PC-3 (cell line): ENCODE results near the gene BRAT1. TPM values are rescaled to one million over a fixed set of nuclear protein-coding genes. Genes with fewer than 3 reads are reported as not detected.

Experiments
- ATAC-seq: fragments of 200-7000 bp; cut with Tn5 transposase; 2 replicates; pipeline ENCODE4 v1.9.1; 2020; ENCODE audit warnings: mild to moderate bottlenecking, moderate library complexity
- BruUV-seq: library from RNA; stranded (reverse); fragments of 400-500 nt; replicated peaks from 2 replicates; lab custom pipeline; 2021; lab: Mats Ljungman, UMichigan
- CTCF ChIA-PET: fragments of 300-600 bp; sonication (Branson Sonifier 250); formaldehyde crosslinking; loops from one replicate; lab custom pipeline; 2022; ENCODE audit warnings: antibody characterized with exemption; lab: Charles Lee
- POLR2A ChIA-PET: fragments of 300-600 bp; sonication (Branson Sonifier 250); formaldehyde crosslinking; loops from one replicate; lab custom pipeline; 2022; ENCODE audit warnings: antibody characterized with exemption; ENCODE audit not compliant: unreplicated experiment; lab: Charles Lee
- DNase-seq: peaks from one replicate; pipeline ENCODE4 v3.0.0-alpha.2; 2015
- H2AFZ ChIP-seq: fragments of 300-600 bp; sonication (generic); 2 replicates; pipeline ENCODE4 v1.6.0; 2016; ENCODE audit warnings: antibody characterized with exemption, low read length
- H3F3A ChIP-seq: fragments of 300-600 bp; sonication (generic); one replicate; pipeline ENCODE4 v1.6.0; 2017; ENCODE audit warnings: antibody characterized with exemption, low read length, control low read depth, mild to moderate bottlenecking; ENCODE audit not compliant: unreplicated experiment
- H3K27ac ChIP-seq: fragments of 300-600 bp; sonication (generic); 2 replicates; pipeline ENCODE4 v1.5.1; 2016; ENCODE audit warnings: mild to moderate bottlenecking, low read length
- H3K27me3 ChIP-seq: fragments of 300-600 bp; sonication (generic); 2 replicates; pipeline ENCODE4 v1.6.1; 2016; ENCODE audit warnings: low read length, mixed read lengths
- H3K36me3 ChIP-seq: fragments of 300-600 bp; sonication (generic); 2 replicates; pipeline ENCODE4 v1.6.1; 2016; ENCODE audit warnings: low read depth, mixed run types, low read length, mixed read lengths
- H3K4me1 ChIP-seq: fragments of 300-600 bp; sonication (generic); 2 replicates; pipeline ENCODE4 v1.5.1; 2016; ENCODE audit warnings: low read length; ENCODE audit not compliant: insufficient read depth
- H3K4me2 ChIP-seq: fragments of 300-600 bp; sonication (generic); 2 replicates; pipeline ENCODE4 v1.6.0; 2016; ENCODE audit warnings: low read length
- H3K4me3 ChIP-seq: fragments of 300-600 bp; sonication (generic); 2 replicates; pipeline ENCODE4 v1.5.1; 2016; ENCODE audit warnings: mild to moderate bottlenecking, low read length, mixed read lengths
- H3K79me2 ChIP-seq: fragments of 300-600 bp; sonication (generic); 2 replicates; pipeline ENCODE4 v1.6.1; 2017; ENCODE audit warnings: low read length, mixed read lengths
- H3K9ac ChIP-seq: fragments of 300-600 bp; sonication (generic); 2 replicates; pipeline ENCODE4 v1.6.0; 2016; ENCODE audit warnings: mild to moderate bottlenecking, low read length
- H3K9me2 ChIP-seq: fragments of 300-600 bp; sonication (generic); replicated peaks from 2 replicates; pipeline ENCODE4 v1.6.1; 2016; ENCODE audit warnings: mixed run types, low read length, mixed read lengths
- H3K9me3 ChIP-seq: fragments of 300-600 bp; sonication (generic); 2 replicates; pipeline ENCODE4 v1.6.1; 2016; ENCODE audit warnings: low read length, mixed read lengths
- H4K20me1 ChIP-seq: fragments of 300-600 bp; sonication (generic); 2 replicates; pipeline ENCODE4 v1.6.1; 2016; ENCODE audit warnings: low read length, mixed read lengths
- CTCF ChIP-seq: fragments of 300-600 bp; sonication (generic); conservative IDR thresholded peaks from 2 replicates; pipeline ENCODE4 v1.5.1; 2017; ENCODE audit warnings: antibody characterized with exemption, low read depth, mild to moderate bottlenecking, low read length
- EZH2 ChIP-seq: fragments of 300-600 bp; sonication (generic); IDR thresholded peaks from one replicate; pipeline ENCODE4 v1.6.1; 2017; ENCODE audit warnings: antibody characterized with exemption, mild to moderate bottlenecking, low read length; ENCODE audit not compliant: unreplicated experiment
- EZH2phosphoT487 ChIP-seq: fragments of 300-600 bp; sonication (generic); IDR thresholded peaks from 2 replicates; pipeline ENCODE4 v1.6.1; 2018; ENCODE audit warnings: mild to moderate bottlenecking, antibody characterized with exemption, low read length, borderline replicate concordance
- intact Hi-C: fragments of 100-400 bp; cut with micrococcal nuclease; formaldehyde crosslinking; loops from 2 replicates; pipeline ENCODE4 v1.9.0; 2023
- total RNA-seq: library from RNA; depleted of rRNA; stranded (reverse); fragments of >200 nt; gene quantifications from 2 replicates; pipeline ENCODE4 v1.2.3, GENCODE V29; 2014

Gene BRAT1
- total RNA-seq, 1 experiment from 2014 or later: 65.2 TPM

GRCh38 chr7:2508327-2509215 lies 46.8 kb downstream of the BRAT1 start:
- Histone ChIP-seq H3F3A (no peaks in the 10 kb centered on the region), H2AFZ (no peak overlapping the region), H3K27me3 (no peaks in the 10 kb centered on the region), H3K36me3 (no peaks in the 10 kb centered on the region), H4K20me1 (no peaks in the 10 kb centered on the region), H3K4me3 (no peak overlapping the region), H3K4me1 (peaks cover 13% of the 10 kb centered on the region), H3K9me3 (no peaks in the 10 kb centered on the region), H3K4me2 (no peak overlapping the region), H3K79me2 (no peaks in the 10 kb centered on the region), H3K27ac (no peak overlapping the region), H3K9me2 (no peaks in the 10 kb centered on the region), H3K9ac (no peak overlapping the region)
- POLR2A ChIA-PET: no interaction called here
- ATAC-seq: no peak
- no TSS peak for BruUV-seq
- CTCF ChIA-PET: no interaction called here
- intact Hi-C loops: no loop called here
- TF ChIP-seq EZH2 (no peak), CTCF (no peak), EZH2phosphoT487 (no peak)
- no peak for DNase-seq

GRCh38 chr7:2507917-2508306 lies 47.4 kb downstream of the BRAT1 start:
- no peaks in the 10 kb centered on the region for H3K9me2 ChIP-seq
- H3K4me1 ChIP-seq: peaks cover 13% of the 10 kb centered on the region
- H3K4me2 ChIP-seq: no peak overlapping the region
- H3K27me3 ChIP-seq: no peaks in the 10 kb centered on the region
- POLR2A ChIA-PET: no interaction called here
- TF ChIP-seq EZH2 (no peak), EZH2phosphoT487 (no peak), CTCF (no peak)
- H3K79me2 ChIP-seq: no peaks in the 10 kb centered on the region
- no peak overlapping the region for H3K4me3 ChIP-seq
- no peaks in the 10 kb centered on the region for H3F3A ChIP-seq
- BruUV-seq: no TSS peak
- H3K27ac ChIP-seq: no peak overlapping the region
- H2AFZ ChIP-seq: no peak overlapping the region
- H3K9ac ChIP-seq: no peak overlapping the region
- no peak for DNase-seq
- H3K9me3 ChIP-seq: no peaks in the 10 kb centered on the region
- CTCF ChIA-PET: no interaction called here
- no peaks in the 10 kb centered on the region for H3K36me3 ChIP-seq
- no peak for ATAC-seq
- H4K20me1 ChIP-seq: no peaks in the 10 kb centered on the region
- intact Hi-C loops: no loop called here
